HepG2 (cell line): Measurements from ENCODE around the gene ASF1B. TPM values are rescaled to one million over a fixed set of nuclear protein-coding genes. Genes with fewer than 3 reads are reported as not detected.

ENCODE experiments used
- MAF1 ChIP-seq: sonication (generic); formaldehyde crosslinking; IDR thresholded peaks from 2 replicates; pipeline ENCODE4 v1.5.0; 2020; ENCODE audit warnings: missing genetic modification reagents, borderline replicate concordance
- SALL1 ChIP-seq: sonication (generic); formaldehyde crosslinking; IDR thresholded peaks from 2 replicates; pipeline ENCODE4 v1.8.0; 2022; ENCODE audit warnings: mild to moderate bottlenecking, missing genetic modification reagents
- ZNF468 ChIP-seq: sonication (generic); formaldehyde crosslinking; IDR thresholded peaks from 2 replicates; pipeline ENCODE4 v1.8.0; 2022; ENCODE audit warnings: mild to moderate bottlenecking, moderate library complexity, missing genetic modification reagents
- ZNF773 ChIP-seq: sonication (generic); formaldehyde crosslinking; IDR thresholded peaks from 2 replicates; pipeline ENCODE4 v1.4.0; 2020; ENCODE audit warnings: missing genetic modification reagents, borderline replicate concordance
- polyA plus RNA-seq, 8 experiments: library from polyadenylated mRNA; depleted of rRNA in 3 of 8; stranded (reverse) in 7 of 8; unstranded in 1 of 8; fragments of >200 nt; fragmentation: Illumina TruSeq in 4 of 8; extraction: Trizol in 4 of 8; gene quantifications; 2 replicates each; pipeline versions ENCODE4 v1.2.1 to v1.2.3, GENCODE V29; 2011 to 2016; ENCODE audit warnings: low read depth in 4 of 8, missing spikeins in 1 of 8, mixed read lengths in 1 of 8; ENCODE audit not compliant: insufficient read depth in 1 of 8
- total RNA-seq, 5 experiments: library from RNA; depleted of rRNA; stranded (reverse); fragments of >200 nt; fragmentation: Illumina TruSeq; extraction: Trizol; gene quantifications; 2 replicates each; pipeline ENCODE4 v1.2.3, GENCODE V29; 2016; ENCODE audit warnings: low read depth in 1 of 5
- TF ChIP-seq, protein P1 (sequence below): sonication (generic); formaldehyde crosslinking; IDR thresholded peaks from 2 replicates; pipeline ENCODE4 v1.5.0; 2020; ENCODE audit warnings: missing genetic modification reagents, mild to moderate bottlenecking, borderline replicate concordance
- TF ChIP-seq, protein P2 (sequence below): sonication (generic); formaldehyde crosslinking; IDR thresholded peaks from 2 replicates; pipeline ENCODE4 v1.5.0; 2020; ENCODE audit warnings: mild to moderate bottlenecking, missing genetic modification reagents, moderate library complexity
- TF ChIP-seq, protein P3 (sequence below): sonication (generic); formaldehyde crosslinking; IDR thresholded peaks from 2 replicates; pipeline ENCODE4 v1.4.0; 2020; ENCODE audit warnings: missing genetic modification reagents, borderline replicate concordance
- TF ChIP-seq, protein P4 (sequence below): IDR thresholded peaks from 2 replicates; pipeline ENCODE4 v1.6.1; 2016
- TF ChIP-seq, protein P5 (sequence below): sonication (generic); formaldehyde crosslinking; IDR thresholded peaks from 2 replicates; pipeline ENCODE4 v1.5.1; 2020; ENCODE audit warnings: mild to moderate bottlenecking, missing genetic modification reagents, moderate library complexity
- TF ChIP-seq, protein P6 (sequence below): sonication (generic); formaldehyde crosslinking; conservative IDR thresholded peaks from 2 replicates; pipeline ENCODE4 v1.4.0; 2020; ENCODE audit warnings: missing genetic modification reagents
- TF ChIP-seq, protein P7 (sequence below): sonication (generic); formaldehyde crosslinking; IDR thresholded peaks from 2 replicates; pipeline ENCODE4 v1.5.0; 2020; ENCODE audit warnings: mild to moderate bottlenecking, missing genetic modification reagents

The ASF1B gene
- total and polyA plus RNA-seq, 2 of the 13 experiments (the other 11 are each of a cell fraction or from before 2014, with no cell fraction given): 18.2 to 24.8 TPM

DNA sequence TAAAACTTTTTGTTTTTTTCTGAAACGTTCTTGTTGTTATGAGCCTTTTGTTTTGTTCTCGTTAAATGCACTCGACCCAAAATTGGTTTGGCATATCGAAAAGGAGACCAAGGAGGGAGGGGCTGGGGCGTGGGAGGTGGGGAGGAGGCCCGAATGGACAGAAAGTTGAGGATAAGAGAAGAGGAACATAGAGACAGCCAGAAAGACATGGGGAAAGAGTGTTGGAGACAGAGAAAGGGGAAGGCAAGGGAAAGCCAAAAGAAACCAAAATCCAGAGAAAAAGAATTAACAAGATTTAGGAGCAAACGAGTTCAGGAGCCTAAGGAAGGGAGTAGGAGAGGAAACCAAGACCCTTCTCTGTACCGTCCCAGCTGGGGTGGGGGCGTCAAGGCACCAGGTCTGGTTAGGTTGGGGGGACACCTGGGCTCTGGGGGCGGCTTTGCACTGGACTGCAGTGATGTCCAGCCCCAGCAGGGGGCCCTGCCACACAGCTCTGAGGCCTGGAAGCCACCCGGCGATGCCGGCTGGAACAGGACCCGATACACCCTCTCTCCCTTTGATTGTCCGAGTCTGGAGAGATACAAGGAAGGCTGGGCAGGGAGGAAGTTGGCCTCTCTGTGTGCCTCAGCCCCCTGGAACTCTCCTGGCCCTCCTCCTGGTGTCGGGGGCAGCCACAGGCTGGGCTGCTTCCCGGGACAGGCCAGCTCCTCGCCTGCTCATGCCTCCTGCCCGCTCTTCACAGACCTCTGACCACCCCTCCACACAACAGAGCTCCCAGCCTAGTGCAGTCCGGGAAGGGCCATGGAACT lies 11.6 kb upstream of the ASF1B start (continued):
- TF ChIP-seq, protein P1, sequence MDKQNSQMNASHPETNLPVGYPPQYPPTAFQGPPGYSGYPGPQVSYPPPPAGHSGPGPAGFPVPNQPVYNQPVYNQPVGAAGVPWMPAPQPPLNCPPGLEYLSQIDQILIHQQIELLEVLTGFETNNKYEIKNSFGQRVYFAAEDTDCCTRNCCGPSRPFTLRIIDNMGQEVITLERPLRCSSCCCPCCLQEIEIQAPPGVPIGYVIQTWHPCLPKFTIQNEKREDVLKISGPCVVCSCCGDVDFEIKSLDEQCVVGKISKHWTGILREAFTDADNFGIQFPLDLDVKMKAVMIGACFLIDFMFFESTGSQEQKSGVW (CRISPR knock-in tag): no peak
- TF ChIP-seq, protein P2, sequence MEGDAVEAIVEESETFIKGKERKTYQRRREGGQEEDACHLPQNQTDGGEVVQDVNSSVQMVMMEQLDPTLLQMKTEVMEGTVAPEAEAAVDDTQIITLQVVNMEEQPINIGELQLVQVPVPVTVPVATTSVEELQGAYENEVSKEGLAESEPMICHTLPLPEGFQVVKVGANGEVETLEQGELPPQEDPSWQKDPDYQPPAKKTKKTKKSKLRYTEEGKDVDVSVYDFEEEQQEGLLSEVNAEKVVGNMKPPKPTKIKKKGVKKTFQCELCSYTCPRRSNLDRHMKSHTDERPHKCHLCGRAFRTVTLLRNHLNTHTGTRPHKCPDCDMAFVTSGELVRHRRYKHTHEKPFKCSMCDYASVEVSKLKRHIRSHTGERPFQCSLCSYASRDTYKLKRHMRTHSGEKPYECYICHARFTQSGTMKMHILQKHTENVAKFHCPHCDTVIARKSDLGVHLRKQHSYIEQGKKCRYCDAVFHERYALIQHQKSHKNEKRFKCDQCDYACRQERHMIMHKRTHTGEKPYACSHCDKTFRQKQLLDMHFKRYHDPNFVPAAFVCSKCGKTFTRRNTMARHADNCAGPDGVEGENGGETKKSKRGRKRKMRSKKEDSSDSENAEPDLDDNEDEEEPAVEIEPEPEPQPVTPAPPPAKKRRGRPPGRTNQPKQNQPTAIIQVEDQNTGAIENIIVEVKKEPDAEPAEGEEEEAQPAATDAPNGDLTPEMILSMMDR: peak; percentile 90
- no peak for TF ChIP-seq ZNF468
- peak; percentile 32; the same call in 1 of the 2 replicates for TF ChIP-seq SALL1 (CRISPR knock-in tag)
- TF ChIP-seq, protein P3, sequence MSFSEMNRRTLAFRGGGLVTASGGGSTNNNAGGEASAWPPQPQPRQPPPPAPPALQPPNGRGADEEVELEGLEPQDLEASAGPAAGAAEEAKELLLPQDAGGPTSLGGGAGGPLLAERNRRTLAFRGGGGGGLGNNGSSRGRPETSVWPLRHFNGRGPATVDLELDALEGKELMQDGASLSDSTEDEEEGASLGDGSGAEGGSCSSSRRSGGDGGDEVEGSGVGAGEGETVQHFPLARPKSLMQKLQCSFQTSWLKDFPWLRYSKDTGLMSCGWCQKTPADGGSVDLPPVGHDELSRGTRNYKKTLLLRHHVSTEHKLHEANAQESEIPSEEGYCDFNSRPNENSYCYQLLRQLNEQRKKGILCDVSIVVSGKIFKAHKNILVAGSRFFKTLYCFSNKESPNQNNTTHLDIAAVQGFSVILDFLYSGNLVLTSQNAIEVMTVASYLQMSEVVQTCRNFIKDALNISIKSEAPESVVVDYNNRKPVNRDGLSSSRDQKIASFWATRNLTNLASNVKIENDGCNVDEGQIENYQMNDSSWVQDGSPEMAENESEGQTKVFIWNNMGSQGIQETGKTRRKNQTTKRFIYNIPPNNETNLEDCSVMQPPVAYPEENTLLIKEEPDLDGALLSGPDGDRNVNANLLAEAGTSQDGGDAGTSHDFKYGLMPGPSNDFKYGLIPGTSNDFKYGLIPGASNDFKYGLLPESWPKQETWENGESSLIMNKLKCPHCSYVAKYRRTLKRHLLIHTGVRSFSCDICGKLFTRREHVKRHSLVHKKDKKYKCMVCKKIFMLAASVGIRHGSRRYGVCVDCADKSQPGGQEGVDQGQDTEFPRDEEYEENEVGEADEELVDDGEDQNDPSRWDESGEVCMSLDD (CRISPR knock-in tag): no peak
- TF ChIP-seq, protein P4, sequence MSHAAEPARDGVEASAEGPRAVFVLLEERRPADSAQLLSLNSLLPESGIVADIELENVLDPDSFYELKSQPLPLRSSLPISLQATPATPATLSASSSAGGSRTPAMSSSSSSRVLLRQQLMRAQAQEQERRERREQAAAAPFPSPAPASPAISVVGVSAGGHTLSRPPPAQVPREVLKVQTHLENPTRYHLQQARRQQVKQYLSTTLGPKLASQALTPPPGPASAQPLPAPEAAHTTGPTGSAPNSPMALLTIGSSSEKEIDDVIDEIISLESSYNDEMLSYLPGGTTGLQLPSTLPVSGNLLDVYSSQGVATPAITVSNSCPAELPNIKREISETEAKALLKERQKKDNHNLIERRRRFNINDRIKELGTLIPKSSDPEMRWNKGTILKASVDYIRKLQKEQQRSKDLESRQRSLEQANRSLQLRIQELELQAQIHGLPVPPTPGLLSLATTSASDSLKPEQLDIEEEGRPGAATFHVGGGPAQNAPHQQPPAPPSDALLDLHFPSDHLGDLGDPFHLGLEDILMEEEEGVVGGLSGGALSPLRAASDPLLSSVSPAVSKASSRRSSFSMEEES (CRISPR knock-in tag): no peak
- TF ChIP-seq, protein P5, sequence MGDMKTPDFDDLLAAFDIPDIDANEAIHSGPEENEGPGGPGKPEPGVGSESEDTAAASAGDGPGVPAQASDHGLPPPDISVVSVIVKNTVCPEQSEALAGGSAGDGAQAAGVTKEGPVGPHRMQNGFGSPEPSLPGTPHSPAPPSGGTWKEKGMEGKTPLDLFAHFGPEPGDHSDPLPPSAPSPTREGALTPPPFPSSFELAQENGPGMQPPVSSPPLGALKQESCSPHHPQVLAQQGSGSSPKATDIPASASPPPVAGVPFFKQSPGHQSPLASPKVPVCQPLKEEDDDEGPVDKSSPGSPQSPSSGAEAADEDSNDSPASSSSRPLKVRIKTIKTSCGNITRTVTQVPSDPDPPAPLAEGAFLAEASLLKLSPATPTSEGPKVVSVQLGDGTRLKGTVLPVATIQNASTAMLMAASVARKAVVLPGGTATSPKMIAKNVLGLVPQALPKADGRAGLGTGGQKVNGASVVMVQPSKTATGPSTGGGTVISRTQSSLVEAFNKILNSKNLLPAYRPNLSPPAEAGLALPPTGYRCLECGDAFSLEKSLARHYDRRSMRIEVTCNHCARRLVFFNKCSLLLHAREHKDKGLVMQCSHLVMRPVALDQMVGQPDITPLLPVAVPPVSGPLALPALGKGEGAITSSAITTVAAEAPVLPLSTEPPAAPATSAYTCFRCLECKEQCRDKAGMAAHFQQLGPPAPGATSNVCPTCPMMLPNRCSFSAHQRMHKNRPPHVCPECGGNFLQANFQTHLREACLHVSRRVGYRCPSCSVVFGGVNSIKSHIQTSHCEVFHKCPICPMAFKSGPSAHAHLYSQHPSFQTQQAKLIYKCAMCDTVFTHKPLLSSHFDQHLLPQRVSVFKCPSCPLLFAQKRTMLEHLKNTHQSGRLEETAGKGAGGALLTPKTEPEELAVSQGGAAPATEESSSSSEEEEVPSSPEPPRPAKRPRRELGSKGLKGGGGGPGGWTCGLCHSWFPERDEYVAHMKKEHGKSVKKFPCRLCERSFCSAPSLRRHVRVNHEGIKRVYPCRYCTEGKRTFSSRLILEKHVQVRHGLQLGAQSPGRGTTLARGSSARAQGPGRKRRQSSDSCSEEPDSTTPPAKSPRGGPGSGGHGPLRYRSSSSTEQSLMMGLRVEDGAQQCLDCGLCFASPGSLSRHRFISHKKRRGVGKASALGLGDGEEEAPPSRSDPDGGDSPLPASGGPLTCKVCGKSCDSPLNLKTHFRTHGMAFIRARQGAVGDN (CRISPR knock-in tag): peak; percentile 62
- TF ChIP-seq MAF1: no peak
- TF ChIP-seq, protein P6, sequence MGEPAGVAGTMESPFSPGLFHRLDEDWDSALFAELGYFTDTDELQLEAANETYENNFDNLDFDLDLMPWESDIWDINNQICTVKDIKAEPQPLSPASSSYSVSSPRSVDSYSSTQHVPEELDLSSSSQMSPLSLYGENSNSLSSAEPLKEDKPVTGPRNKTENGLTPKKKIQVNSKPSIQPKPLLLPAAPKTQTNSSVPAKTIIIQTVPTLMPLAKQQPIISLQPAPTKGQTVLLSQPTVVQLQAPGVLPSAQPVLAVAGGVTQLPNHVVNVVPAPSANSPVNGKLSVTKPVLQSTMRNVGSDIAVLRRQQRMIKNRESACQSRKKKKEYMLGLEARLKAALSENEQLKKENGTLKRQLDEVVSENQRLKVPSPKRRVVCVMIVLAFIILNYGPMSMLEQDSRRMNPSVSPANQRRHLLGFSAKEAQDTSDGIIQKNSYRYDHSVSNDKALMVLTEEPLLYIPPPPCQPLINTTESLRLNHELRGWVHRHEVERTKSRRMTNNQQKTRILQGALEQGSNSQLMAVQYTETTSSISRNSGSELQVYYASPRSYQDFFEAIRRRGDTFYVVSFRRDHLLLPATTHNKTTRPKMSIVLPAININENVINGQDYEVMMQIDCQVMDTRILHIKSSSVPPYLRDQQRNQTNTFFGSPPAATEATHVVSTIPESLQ (CRISPR knock-in tag): no peak
- TF ChIP-seq, protein P7, sequence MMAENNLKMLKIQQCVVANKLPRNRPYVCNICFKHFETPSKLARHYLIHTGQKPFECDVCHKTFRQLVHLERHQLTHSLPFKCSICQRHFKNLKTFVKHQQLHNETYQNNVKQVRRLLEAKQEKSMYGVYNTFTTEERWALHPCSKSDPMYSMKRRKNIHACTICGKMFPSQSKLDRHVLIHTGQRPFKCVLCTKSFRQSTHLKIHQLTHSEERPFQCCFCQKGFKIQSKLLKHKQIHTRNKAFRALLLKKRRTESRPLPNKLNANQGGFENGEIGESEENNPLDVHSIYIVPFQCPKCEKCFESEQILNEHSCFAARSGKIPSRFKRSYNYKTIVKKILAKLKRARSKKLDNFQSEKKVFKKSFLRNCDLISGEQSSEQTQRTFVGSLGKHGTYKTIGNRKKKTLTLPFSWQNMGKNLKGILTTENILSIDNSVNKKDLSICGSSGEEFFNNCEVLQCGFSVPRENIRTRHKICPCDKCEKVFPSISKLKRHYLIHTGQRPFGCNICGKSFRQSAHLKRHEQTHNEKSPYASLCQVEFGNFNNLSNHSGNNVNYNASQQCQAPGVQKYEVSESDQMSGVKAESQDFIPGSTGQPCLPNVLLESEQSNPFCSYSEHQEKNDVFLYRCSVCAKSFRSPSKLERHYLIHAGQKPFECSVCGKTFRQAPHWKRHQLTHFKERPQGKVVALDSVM (CRISPR knock-in tag): peak; percentile 14; the same call in 1 of the 2 replicates
- TF ChIP-seq ZNF773: no peak
